NK-92 treated with Interleukin-12 subunit alpha and Interleukin-12 subunit beta, amount 100 ng/mL, for 24 hours (cell line): ENCODE measurements around the gene CDC16.
A peak's percentile ranks its signal among the peaks of the same experiment; 100 is the strongest.

Experiments used
- DNase-seq: peaks from one replicate; lab custom pipeline; 2025; lab: John Stamatoyannopoulos, UW

CDC16 gene

DNA sequence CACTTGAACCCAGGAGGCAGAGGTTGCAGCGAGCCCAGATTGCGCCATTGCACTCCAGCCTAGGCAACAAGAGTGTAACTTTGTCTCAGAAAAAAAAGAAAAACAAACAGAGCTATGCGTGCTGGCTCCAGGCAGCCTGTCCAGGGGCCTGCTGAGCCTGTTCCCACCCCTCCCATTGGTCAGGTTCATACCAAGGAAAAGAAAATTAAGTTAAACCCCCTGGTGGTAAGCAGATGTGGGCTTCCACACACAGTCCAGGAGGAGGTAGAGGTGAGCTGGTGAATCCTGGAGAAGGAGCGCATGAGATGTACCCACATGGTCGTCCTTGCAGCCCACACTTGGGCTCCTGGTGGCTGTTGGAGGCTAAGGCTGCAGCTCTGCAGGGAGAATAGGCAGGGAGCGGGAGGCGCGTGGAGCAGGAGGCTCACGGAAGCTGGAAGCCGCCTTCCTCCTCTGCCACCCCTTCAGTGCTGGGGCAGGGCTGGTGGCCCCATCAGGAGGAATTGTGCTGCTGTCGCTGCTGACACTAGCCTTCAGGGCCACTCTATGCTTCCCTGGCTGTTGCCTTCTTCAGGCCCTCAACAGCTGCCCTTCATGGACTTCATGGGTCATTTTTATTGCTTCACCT, 69.1 kb downstream of the CDC16 start:
- no peak for DNase-seq

DNA sequence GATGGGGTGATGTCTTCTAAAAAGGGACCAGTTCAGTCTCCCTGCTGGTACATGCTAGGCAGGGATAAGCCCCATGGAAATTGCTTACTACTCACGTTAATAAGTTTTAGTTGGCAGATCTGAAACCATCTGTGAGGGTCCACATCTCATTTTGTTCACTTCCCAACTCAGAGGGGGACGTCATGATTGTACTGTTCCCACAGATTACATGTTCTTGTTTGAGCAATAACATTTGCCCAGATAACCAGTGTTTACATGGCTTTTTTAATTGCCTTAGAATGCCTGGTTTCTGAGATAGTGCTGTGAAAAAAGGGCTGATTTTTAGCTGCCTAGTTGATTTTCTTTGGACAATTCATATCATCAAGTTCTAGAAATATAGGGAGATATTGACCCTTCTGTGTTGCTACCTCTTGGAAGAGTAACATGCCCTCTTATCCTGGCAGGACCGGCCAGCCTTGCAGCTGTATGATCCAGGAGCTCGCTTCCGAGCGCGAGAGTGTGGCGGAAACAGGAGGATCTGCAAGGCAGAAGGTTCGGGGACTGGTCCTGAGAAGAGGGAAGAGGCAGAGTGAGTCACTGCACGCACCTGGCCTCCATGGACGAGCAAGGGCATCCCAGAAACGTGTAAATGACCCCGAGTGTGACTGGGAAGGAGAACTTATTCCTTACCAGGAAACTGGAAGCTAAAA, 69.8 kb downstream of the CDC16 start:
- DNase-seq, result no peak

DNA sequence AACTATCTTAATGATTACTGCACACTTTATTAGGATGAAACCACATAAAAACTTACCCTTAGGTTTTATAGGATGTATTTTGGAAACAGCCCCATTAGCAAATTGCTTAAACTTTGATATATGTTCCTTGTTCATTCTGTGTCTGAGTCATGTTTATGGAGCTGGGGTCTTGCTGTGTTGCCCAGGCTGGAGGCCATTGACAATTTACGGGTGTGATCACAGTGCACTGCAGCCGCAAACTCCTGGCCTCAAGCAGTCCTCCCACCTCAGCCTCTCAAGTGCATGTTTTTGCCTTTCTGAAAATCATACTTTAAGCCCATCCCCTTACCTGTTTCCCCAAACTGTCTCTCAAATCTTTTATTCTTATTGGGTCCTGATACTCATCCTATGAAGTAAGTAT, 74.4 kb downstream of the CDC16 start:
- DNase-seq, result no peak

DNA sequence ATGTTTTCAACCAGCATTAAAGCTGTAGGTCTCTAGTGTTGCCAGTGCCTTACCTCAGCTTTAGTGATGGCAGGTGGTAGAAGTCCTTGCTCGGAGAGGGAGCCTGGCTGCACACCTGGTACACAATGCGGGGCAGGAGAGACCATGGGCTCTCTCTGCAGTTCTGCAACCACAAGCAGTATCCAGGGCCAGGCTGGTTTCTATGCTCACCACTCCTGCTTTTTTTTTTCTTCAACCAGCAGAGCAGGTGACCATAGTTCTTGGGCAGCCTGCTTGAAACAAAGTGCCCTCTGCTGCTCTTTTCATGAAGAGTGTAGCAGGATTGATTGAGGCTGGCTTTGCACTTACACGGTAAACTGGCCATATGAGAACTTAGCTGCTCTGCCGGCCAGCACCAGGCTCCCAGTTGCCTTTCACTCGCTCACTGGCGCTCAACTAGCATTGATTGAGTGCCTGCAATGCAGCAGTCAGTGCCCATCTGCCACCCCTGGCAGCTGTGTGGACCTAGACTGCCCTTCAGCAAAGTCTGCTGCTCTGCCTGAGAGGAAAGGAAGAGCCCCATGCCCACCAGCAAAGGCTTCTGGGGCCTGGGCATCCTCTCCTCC, 75.2 kb downstream of the CDC16 start:
- no peak for DNase-seq

DNA sequence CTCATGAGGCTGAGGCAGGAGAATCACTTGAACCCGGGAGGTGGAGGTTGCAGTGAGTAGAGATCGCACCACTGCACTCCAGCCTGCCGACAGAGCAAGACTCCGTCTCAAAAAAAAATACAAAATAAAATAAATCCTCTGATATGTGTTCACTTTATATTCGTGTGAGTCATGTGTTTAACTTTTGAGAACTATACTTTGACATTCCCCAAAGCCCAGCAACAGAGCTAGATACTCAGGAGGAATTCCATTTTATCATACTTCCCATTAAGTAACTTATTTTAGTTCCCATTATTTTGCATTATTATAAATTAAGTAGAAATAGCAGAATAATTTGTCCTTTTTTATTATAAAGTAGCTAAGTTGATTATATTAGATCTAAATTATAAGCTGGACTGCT, 76.3 kb downstream of the CDC16 start:
- no peak for DNase-seq

DNA sequence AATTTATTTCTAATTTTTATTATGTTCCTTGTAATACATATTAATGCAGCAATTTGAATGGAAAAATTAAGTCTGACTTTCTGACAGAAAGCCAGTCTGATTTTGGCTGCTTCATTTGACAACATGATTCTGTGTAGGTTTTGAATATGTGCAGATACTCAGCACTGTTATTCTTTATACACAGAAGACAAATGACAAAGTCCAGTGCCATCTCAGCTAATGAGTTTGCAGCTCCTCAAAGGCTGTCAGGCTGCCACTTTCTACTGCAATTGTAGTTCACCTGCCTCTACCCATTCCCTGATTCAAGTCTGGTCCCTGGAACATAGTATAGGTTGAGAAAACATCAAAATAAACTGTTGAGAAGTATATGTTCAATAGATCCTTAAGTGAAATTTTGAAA, 76.7 kb downstream of the CDC16 start:
- no peak for DNase-seq

DNA sequence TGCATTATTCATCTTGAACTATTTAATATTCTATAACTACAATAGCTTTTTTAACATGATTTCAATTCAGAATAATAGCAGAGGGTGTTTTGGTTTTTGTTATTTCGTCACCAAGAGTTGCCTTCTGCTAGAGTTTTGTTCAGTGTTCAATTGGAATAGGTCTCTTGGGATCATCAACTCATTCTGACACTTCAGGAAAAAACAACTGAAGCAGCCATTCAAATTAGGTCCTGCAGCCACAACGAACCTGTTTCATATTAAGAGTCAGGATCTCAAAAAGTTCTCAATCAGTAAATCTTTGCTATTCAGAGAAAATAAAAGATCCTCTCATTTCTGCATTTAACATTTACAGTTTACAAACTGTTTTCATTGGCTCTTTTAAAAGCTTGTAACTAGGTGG, 77.2 kb downstream of the CDC16 start:
- no peak for DNase-seq

DNA sequence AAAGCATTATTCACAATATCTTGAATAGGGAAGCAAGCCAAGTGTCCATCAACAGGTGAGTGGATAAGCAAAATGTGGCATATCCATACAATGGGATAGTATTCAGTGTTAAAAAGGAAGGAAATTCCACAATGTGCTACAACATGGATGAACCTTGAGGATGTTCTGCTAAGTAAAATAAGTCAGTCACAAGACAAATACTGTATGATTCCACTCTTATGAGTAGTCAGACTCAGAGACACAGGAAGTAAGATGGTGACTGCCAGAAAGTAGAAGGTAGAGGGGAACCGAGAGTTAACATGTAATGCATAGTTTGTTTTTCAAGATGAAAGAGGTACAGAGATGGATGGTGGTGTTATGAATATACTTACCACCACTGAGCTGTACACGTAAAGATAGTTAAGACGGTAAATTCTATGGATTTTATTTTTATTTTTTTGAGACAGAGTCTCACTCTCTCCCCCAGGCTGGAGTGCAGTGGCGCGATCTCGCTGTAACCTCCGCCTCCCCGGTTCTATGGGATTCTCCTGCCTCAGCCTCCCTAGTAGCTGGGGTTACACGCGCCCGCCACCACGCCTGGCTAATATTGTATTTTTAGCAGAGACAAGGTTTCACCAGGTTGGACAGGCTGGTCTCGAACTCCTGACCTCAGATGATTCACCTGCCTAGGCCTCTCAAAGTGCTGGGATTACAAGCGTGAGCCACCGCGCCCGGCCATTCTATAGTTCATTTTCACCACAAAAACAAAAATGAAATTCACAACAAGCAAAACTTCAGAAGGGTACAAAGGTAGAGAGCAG, 78.6 kb downstream of the CDC16 start:
- DNase-seq, result no peak

DNA sequence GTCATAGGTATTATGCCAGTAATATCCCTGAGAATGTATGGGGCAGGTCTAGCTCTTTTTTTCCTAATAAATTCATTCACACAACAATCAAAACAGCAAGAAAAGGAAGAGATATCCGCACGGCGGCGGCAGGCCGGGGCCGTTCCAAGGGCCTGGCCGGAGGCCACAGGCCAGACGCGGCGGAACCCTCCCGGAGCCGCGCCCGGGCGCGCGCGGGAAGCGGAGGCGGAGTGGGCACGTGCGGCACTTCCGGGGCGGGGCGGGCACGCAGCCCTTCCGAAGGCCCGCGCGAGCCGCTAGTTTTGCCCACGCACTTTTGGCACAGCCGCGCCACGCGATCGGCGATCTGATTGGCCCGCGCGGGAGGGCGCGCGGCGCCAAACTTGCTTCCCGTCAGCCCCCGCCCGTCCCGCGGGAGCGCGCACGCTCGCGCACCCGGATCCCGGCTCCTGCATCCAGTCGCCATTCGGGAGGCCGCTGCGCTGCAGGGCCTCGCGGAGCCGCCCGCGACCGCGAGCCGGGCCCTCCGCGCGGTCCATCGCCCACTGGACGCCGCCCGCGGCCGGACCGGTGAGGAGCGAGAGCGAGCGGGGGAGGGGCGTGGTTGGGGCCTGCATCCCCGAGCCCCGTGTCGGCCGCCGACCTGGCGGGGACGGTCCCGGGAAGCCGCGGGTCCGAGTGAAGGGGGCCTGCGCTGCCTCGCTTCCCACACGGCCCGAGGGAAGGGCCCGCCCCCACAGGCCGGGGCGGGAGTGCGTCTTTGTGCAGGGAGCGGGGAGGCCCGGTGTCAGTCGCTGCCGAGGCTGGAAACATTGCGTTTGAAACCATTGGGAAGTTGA, 79.6 kb downstream of the CDC16 start, which contains the start of gene CHAMP1:
Gene CHAMP1 (plus strand): TSS at position 430 of the 839 bp plus-strand sequence. CDS start 9,340 bp downstream, outside the sequence.
- peak; percentile 91 for DNase-seq

DNA sequence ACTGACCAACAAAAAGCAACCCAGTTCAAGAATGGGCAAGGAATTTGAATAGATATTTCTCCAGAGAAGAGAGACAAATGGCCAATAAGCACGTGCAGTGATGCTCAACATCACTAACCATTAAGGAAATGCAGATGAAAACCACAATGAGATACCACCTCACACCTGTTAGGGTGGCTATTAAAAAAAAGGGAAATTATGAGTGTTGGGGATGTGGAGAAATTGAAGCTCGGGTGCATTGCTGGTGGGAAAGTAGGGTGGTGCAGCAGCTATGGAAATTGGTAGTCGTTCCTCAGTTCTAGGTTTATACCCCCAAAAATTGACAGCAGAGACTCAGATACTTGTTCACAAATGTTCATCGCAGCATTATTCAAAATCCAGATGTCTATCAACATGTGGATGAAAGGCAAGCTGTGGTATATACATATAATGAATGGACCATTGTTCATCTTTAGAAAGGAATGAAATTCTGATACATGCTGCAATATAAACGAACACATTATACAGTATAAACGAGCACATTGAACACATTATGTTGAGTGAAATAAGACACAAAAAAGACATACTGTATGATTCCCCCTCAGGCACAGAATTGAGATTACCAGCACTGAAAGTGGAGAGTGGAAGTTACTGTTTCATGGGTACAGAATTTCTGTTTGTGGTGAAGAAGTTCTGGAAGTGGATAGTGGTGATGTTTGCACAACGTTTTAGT, 80.5 kb downstream of the CDC16 start:
- no peak for DNase-seq

DNA sequence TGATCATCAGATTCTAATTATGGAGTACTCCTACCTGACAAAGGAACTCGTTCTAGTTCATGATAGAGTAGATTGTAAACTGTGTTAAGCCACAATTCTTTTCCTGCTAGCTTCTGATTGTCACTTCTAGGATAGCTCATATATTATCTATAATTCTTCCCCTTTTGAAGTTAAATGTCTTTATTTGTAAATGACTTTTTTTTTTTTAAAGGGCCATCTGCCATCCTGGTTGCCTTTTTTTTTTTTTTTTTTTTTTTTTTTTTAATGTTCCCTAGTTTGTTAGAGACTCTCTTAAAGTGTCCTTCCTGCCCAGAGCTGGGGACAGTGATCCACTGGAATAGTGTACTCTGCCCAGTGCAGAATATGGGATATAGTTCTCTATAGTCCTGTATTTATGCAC, 83.9 kb downstream of the CDC16 start:
- DNase-seq, result no peak

DNA sequence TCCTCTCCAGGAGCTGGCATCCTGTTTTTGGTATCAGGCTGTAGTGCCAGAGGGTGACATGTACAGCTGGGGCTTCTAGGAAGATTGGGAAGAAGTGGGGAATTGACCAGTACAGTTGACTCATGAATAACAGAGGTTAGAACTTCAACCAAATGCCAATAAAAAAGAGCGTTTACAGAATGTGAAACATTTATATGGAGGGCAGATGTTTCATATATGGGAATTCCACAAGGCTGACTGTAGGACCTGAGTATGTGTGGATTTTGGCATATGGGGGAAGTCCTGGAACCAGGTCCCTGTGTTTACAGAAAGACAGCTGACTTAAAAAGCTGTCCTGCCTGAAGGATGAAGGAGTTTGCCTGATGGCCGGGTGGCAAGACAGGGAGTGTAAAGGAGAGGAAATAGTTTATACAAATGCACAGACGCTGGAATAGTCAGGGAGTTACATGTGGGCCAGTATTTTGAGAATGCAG, 84.8 kb downstream of the CDC16 start:
- DNase-seq, result no peak

DNA sequence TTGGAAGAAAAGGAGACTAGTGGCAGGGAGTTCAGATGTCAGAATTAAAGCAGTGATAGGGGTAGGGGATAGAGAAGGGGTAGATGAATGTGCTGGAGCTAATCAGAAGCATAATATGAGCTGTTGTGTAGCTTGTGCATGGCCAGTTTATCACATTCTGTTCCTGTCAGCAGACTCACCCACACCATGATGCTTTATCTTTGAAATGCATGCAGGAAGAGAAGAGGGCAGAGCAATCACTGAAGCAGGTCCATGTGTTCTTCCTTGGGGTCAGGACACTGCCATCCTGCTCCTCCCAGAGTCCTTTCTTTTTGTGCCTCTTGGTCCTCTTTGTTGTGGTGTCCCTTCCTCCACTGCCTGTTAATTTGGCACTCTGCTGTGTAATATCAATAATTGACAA, 85.4 kb downstream of the CDC16 start:
- no peak for DNase-seq

DNA sequence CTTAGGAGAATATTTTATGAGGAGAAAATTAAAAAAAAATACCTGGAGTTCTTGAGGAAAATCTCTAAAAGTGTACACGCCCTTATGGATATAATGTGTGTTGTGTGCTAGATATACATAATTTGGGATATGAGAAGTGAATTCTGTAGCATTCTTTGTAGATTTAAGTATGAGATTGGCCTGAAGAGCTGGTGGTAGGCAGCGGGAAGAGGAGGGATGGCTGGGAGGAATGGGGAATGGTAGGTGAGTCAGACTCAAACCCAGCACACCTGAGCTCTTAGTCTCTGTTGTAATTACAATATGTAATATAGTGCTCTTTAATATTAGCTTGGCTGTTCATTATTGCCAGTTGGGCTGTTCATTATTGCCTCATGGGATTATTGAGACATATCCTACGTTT, 86.6 kb downstream of the CDC16 start:
- no peak for DNase-seq
